H9 (cell line): ENCODE measurements around the gene TMEM82. TPM values are rescaled to one million over a fixed set of nuclear protein-coding genes. Genes with fewer than 3 reads are reported as not detected.

ENCODE experiments used
- DNase-seq: peaks from one replicate; pipeline ENCODE4 v3.0.0-alpha.2; 2017
- H2AFZ ChIP-seq: one replicate; pipeline ENCODE4 v1.6.1; 2013; ENCODE audit warnings: mild to moderate bottlenecking, low read length, control low read depth, moderate library complexity
- H2AK5ac ChIP-seq: 2 replicates; pipeline ENCODE4 v1.6.1; 2013; ENCODE audit warnings: low read length, control low read depth, mixed read lengths; ENCODE audit not compliant: insufficient read length
- H2BK120ac ChIP-seq: one replicate; pipeline ENCODE4 v1.6.1; 2013; ENCODE audit warnings: low read depth, mild to moderate bottlenecking, low read length, control low read depth, inconsistent platforms; ENCODE audit not compliant: poor library complexity, severe bottlenecking
- H2BK12ac ChIP-seq: 2 replicates; pipeline ENCODE4 v1.6.1; 2013; ENCODE audit warnings: low read length, control low read depth, mixed read lengths, low read depth; ENCODE audit not compliant: insufficient read length
- H2BK15ac ChIP-seq: 2 replicates; pipeline ENCODE4 v1.6.1; 2013; ENCODE audit warnings: low read depth, low read length, control low read depth
- H2BK20ac ChIP-seq: one replicate; pipeline ENCODE4 v1.6.1; 2013; ENCODE audit warnings: low read depth, mild to moderate bottlenecking, low read length, control low read depth, inconsistent platforms; ENCODE audit not compliant: poor library complexity, severe bottlenecking
- H2BK5ac ChIP-seq: 2 replicates; pipeline ENCODE4 v1.6.1; 2013; ENCODE audit warnings: low read length, control low read depth, mixed read lengths; ENCODE audit not compliant: insufficient read length
- H3K14ac ChIP-seq: 2 replicates; pipeline ENCODE4 v1.6.1; 2013; ENCODE audit warnings: low read length, control low read depth; ENCODE audit not compliant: insufficient read depth
- H3K18ac ChIP-seq: 2 replicates; pipeline ENCODE4 v1.6.1; 2013; ENCODE audit warnings: low read depth, mild to moderate bottlenecking, mixed read lengths, low read length, control low read depth; ENCODE audit not compliant: insufficient read length
- H3K23ac ChIP-seq: 2 replicates; pipeline ENCODE4 v1.6.1; 2013; ENCODE audit warnings: low read length, control low read depth, mixed read lengths, low read depth; ENCODE audit not compliant: insufficient read length
- H3K23me2 ChIP-seq: 2 replicates; pipeline ENCODE4 v1.6.1; 2013; ENCODE audit warnings: low read depth, mild to moderate bottlenecking, mixed read lengths, low read length, control low read depth; ENCODE audit not compliant: insufficient read length, poor library complexity, severe bottlenecking
- H3K27ac ChIP-seq: 2 replicates; pipeline ENCODE4 v1.5.1; 2013; ENCODE audit warnings: low read length, control low read depth, mixed read lengths, low read depth; ENCODE audit not compliant: insufficient read length
- H3K27me3 ChIP-seq: 2 replicates; pipeline ENCODE4 v1.6.1; 2013; ENCODE audit warnings: low read length, control low read depth, inconsistent platforms; ENCODE audit not compliant: insufficient read depth
- H3K4ac ChIP-seq: 2 replicates; pipeline ENCODE4 v1.6.1; 2013; ENCODE audit warnings: low read depth, mild to moderate bottlenecking, control low read depth, inconsistent platforms, low read length, moderate library complexity
- H3K4me1 ChIP-seq: 2 replicates; pipeline ENCODE4 v1.6.1; 2013; ENCODE audit warnings: low read length, control low read depth, inconsistent platforms; ENCODE audit not compliant: insufficient read depth
- H3K4me2 ChIP-seq: 2 replicates; pipeline ENCODE4 v1.6.1; 2013; ENCODE audit warnings: low read length, control low read depth, mixed read lengths; ENCODE audit not compliant: insufficient read length, insufficient read depth
- H3K56ac ChIP-seq: 2 replicates; pipeline ENCODE4 v1.6.1; 2013; ENCODE audit warnings: low read depth, mild to moderate bottlenecking, mixed read lengths, low read length, control low read depth; ENCODE audit not compliant: insufficient read length
- H3K79me1 ChIP-seq: 2 replicates; pipeline ENCODE4 v1.6.1; 2013; ENCODE audit warnings: low read depth, mild to moderate bottlenecking, moderate library complexity, low read length, control low read depth, inconsistent platforms; ENCODE audit not compliant: insufficient read depth, poor library complexity, severe bottlenecking
- H3K79me2 ChIP-seq: 2 replicates; pipeline ENCODE4 v1.6.1; 2013; ENCODE audit warnings: low read length, control low read depth, inconsistent platforms; ENCODE audit not compliant: insufficient read depth
- H3K9ac ChIP-seq: 2 replicates; pipeline ENCODE4 v1.6.1; 2013; ENCODE audit warnings: low read length, control low read depth, mixed read lengths; ENCODE audit not compliant: insufficient read length; ENCODE audit errors: extremely low read depth
- H3K9me3 ChIP-seq: one replicate; pipeline ENCODE4 v1.6.1; 2013; ENCODE audit warnings: low read depth, low read length, inconsistent platforms; ENCODE audit not compliant: control insufficient read depth
- H3T11ph ChIP-seq: one replicate; pipeline ENCODE4 v1.6.1; 2013; ENCODE audit warnings: mild to moderate bottlenecking, low read length, control low read depth, inconsistent platforms
- H4K20me1 ChIP-seq: one replicate; pipeline ENCODE4 v1.6.1; 2013; ENCODE audit not compliant: control insufficient read depth, insufficient read length, insufficient read depth
- H4K5ac ChIP-seq: 2 replicates; pipeline ENCODE4 v1.6.1; 2013; ENCODE audit warnings: low read depth, mild to moderate bottlenecking, mixed read lengths, low read length, control low read depth; ENCODE audit not compliant: insufficient read length
- H4K8ac ChIP-seq: replicated peaks from 2 replicates; pipeline ENCODE4 v1.6.1; 2013; ENCODE audit warnings: low read length, control low read depth, mixed read lengths, low read depth; ENCODE audit not compliant: insufficient read length
- H4K91ac ChIP-seq: 2 replicates; pipeline ENCODE4 v1.6.1; 2013; ENCODE audit warnings: low read depth, mild to moderate bottlenecking, moderate library complexity, mixed read lengths, low read length, control low read depth; ENCODE audit not compliant: insufficient read length
- H3K27ac Mint-ChIP-seq, 3 experiments: 2 replicates in 2 of 3; 3 replicates in 1 of 3; pipeline ENCODE4 v1.8.0; 2020 to 2021; ENCODE audit warnings: mixed read lengths in 3 of 3, mild to moderate bottlenecking in 1 of 3, moderate library complexity in 1 of 3
- H3K27me3 Mint-ChIP-seq: 2 replicates; pipeline ENCODE4 v1.8.0; 2021; ENCODE audit warnings: low read depth, mild to moderate bottlenecking, moderate library complexity, mixed read lengths
- H3K36me3 Mint-ChIP-seq, 3 experiments: 2 replicates in 2 of 3; 3 replicates in 1 of 3; pipeline ENCODE4 v1.8.0; 2020 to 2021; ENCODE audit warnings: low read depth in 3 of 3, mixed read lengths in 3 of 3; ENCODE audit not compliant: insufficient read depth in 1 of 3
- H3K4me1 Mint-ChIP-seq, 2 experiments: 2 replicates each; pipeline ENCODE4 v1.8.0; 2020; ENCODE audit warnings: mixed read lengths in 2 of 2
- H3K4me3 Mint-ChIP-seq, 2 experiments: 2 replicates in 1 of 2; 3 replicates in 1 of 2; pipeline ENCODE4 v1.8.0; 2020 to 2021; ENCODE audit warnings: mild to moderate bottlenecking in 2 of 2, mixed read lengths in 2 of 2, moderate library complexity in 1 of 2
- H3K9me3 Mint-ChIP-seq, 2 experiments: 2 replicates in 1 of 2; 3 replicates in 1 of 2; pipeline ENCODE4 v1.8.0; 2020; ENCODE audit warnings: mild to moderate bottlenecking in 2 of 2, mixed read lengths in 2 of 2, moderate library complexity in 1 of 2
- WGBS: extraction: QIAGEN DNeasy Blood & Tissue Kit; methylation state at CpG from one replicate; pipeline ENCODE4 v1.1.7; 2013; ENCODE audit warnings: missing lambda C conversion rate, low lambda C conversion rate, mixed read lengths; ENCODE audit not compliant: insufficient read length; ENCODE audit errors: extremely low coverage; 5-methylcytosine and 5-hydroxymethylcytosine counted together
- total RNA-seq: library from RNA; stranded (reverse); gene quantifications from 2 replicates; pipeline ENCODE4 v1.2.1, GENCODE V29; 2021
- TF ChIP-seq, protein P1 (sequence below): fragments of 200-600 bp; sonication (generic); conservative IDR thresholded peaks from 3 replicates; pipeline ENCODE4 v1.8.0; 2021; ENCODE audit warnings: antibody characterized with exemption, mild to moderate bottlenecking

Gene TMEM82
- total RNA-seq, 1 experiment from 2014 or later = 1.4 TPM

DNA sequence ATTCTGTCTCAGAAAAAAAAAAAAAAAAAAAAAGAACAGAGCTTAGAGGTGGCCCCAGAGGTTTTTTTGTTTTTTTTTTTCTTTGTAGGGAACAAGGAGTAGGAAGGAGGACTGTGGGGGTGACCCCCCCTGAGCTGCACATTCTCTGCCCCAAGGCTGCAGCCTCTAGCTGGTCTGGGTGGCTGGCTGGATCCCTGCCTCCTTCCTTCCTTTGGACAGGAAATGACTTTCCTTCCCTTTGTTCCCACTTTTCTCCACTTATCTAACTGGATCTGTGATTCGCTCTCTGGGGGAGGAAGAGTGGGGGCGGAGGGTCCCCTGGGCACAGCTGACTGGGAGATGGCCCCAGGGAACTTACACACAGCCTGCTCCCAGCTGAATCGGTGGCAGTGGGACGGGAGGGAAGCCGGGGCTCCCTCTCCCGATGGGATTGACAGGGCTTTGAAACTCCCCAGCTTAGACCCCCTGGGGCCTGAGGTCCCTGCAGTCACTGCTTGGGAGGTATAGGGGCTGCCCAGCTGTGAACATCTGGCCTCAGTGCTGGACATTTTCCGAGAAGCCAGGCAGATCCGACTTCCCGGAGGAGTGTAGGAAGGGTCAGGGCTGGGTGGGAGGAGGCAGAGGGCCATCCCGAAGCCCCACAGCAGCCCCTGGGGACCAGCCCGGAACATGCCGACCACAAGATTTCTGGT lies 18.4 kb downstream of the TMEM82 start:
- TF ChIP-seq, protein P1, sequence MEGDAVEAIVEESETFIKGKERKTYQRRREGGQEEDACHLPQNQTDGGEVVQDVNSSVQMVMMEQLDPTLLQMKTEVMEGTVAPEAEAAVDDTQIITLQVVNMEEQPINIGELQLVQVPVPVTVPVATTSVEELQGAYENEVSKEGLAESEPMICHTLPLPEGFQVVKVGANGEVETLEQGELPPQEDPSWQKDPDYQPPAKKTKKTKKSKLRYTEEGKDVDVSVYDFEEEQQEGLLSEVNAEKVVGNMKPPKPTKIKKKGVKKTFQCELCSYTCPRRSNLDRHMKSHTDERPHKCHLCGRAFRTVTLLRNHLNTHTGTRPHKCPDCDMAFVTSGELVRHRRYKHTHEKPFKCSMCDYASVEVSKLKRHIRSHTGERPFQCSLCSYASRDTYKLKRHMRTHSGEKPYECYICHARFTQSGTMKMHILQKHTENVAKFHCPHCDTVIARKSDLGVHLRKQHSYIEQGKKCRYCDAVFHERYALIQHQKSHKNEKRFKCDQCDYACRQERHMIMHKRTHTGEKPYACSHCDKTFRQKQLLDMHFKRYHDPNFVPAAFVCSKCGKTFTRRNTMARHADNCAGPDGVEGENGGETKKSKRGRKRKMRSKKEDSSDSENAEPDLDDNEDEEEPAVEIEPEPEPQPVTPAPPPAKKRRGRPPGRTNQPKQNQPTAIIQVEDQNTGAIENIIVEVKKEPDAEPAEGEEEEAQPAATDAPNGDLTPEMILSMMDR = no peak
- Histone ChIP-seq H3K23ac (no peak overlapping the region), H3K79me2 (peaks cover 21% of the 10 kb centered on the region; the same call in 1 of the 2 replicates), H3K9me3 (no peaks in the 10 kb centered on the region), H3K4ac (no peak overlapping the region), H3K9ac (no peak overlapping the region), H4K20me1 (no peaks in the 10 kb centered on the region), H3K56ac (no peak overlapping the region), H3K79me1 (no peaks in the 10 kb centered on the region), H3K4me1 (peaks cover 13% of the 10 kb centered on the region; the same call in 1 of the 2 replicates), H3K18ac (no peak overlapping the region), H2BK20ac (no peak overlapping the region), H2BK12ac (no peak overlapping the region), H2BK15ac (no peak overlapping the region), H3K14ac (0 out of 2 replicates have a peak overlapping the region, but pooled peaks have one; percentile 4), H4K91ac (no peak overlapping the region), H3K27me3 (no peaks in the 10 kb centered on the region), H3T11ph (no peak overlapping the region), H4K5ac (no peak overlapping the region), H2BK5ac (no peak overlapping the region), H2AK5ac (no peak overlapping the region), H4K8ac (no peak overlapping the region), H2AFZ (no peak overlapping the region), H3K4me2 (peak overlapping the region; percentile 39), H3K27ac (no peak overlapping the region), H3K23me2 (peaks cover 14% of the 10 kb centered on the region), H2BK120ac (no peak overlapping the region)
- WGBS = no CpG with 5 or more reads among the region's 12 CpGs
- Mint-ChIP-seq H3K36me3 (peaks cover 25 to 28% (median 28%) of the 10 kb centered on the region in 3 experiments; a peak in 6 of 7 replicates), H3K4me1 (peaks cover 42 to 50% of the 10 kb centered on the region in 2 experiments), H3K4me3 (peak overlapping the region; percentile 84 to 89), H3K27me3 (peaks cover 16% of the 10 kb centered on the region), H3K9me3 (no peaks in the 10 kb centered on the region), H3K27ac (peak overlapping the region; percentile 67 to 93 (median 83); a peak in 3 of 7 replicates)
- peak; percentile 54 for DNase-seq
